ENCODE data around the gene VSIG10. TPM values are rescaled to one million over a fixed set of nuclear protein-coding genes. Genes with fewer than 3 reads are reported as not detected.

Gene VSIG10, protein sequence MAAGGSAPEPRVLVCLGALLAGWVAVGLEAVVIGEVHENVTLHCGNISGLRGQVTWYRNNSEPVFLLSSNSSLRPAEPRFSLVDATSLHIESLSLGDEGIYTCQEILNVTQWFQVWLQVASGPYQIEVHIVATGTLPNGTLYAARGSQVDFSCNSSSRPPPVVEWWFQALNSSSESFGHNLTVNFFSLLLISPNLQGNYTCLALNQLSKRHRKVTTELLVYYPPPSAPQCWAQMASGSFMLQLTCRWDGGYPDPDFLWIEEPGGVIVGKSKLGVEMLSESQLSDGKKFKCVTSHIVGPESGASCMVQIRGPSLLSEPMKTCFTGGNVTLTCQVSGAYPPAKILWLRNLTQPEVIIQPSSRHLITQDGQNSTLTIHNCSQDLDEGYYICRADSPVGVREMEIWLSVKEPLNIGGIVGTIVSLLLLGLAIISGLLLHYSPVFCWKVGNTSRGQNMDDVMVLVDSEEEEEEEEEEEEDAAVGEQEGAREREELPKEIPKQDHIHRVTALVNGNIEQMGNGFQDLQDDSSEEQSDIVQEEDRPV
- total RNA-seq = 17.7 and 20.5 TPM in 2 replicates

DNA sequence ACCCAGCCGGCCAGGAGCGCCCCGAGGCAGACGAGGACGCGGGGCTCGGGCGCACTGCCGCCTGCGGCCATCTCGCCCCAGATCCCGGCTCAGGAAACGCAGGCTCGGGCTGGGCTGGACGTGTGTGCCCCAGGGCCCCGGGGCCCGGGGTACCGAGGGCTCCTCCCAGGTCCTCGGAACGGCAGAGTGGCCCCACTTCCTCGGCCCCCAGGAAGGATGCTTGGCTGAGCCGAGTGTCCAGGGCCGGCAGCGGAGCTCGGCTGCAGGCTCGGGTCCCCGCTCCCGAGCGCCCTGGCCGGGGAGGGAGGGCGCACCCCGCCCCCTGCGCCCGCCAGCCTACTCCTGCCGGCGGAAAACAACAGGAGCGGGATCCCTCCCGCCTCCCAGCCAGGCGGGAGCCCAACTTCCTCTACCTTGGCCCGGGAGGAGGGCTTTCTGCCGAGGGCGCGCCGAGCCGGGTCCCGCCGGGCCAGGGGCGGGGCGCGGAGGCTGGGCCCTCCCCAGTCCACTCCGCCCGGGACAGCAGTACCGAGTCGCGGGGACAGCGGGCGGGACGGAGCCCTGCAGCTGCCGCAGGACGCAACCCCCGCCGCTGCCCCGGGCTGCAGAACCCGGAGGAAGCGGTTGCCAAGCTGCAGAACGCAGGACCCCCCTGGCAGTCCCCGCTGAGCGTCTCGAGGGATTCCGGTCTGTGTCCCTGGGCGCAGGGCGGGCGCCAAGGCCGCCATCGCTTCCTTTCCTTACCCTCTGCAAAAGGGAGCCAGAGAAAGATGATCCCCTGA lies at the start of gene VSIG10:
TSS of gene VSIG10 (minus strand) at position 411 of the 782 bp plus-strand sequence. CDS start at position 71, 340 bp downstream.

GRCh38 chr12:118135788-118136558 lies 32.2 kb upstream of the VSIG10 start, which contains the start of gene PEBP1:
Gene PEBP1, plus strand, starts transcription at chr12:118136124. Its CDS starts 86 bp downstream, at chr12:118136210.

DNA sequence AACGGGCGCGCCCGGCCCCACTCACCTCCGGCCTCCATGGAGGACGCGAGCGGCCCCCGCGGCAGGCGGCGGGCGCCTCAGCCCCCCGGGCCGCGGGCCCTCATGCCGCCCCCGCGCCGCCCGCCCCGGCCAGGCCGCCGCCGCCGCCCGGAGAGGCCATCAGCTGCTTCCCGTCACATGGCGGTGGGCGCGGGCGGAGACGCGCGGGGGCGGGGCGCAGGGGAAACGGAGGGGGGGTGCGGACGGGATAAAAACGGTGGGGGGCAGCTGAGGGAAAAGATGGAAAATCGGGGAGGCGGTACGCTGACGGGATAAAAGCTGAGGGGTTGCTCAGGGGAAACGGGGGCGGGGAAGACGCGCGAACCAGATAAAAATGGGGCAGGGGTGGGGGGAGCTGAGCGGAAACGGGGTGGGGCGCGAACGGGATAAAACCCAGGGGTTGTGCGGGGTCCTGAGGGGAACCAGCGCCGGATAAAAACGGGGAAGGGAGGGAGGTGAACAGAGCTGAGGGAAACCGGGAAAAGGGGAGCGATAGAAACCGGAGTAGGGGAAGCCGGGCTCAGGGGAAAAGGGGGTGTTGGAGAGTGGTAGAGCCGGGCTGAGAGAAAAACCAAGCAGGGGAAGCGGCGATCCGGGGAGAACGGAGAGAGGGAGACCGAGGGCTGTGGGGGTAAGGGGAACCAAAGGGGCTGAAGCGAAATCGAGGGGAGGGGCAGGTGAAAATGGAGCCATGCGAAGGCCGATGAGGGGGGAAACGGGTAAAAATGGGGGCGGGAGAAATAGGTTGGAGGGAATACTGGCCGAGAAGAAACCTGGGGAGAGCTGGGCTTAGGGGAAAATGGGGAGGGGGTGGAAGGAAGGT lies 42.6 kb downstream of the VSIG10 start, which contains the start of gene WSB2:
TSS of gene WSB2 (minus strand) at position 169 of the 862 bp plus-strand sequence. CDS start at position 38, 131 bp downstream.

DNA sequence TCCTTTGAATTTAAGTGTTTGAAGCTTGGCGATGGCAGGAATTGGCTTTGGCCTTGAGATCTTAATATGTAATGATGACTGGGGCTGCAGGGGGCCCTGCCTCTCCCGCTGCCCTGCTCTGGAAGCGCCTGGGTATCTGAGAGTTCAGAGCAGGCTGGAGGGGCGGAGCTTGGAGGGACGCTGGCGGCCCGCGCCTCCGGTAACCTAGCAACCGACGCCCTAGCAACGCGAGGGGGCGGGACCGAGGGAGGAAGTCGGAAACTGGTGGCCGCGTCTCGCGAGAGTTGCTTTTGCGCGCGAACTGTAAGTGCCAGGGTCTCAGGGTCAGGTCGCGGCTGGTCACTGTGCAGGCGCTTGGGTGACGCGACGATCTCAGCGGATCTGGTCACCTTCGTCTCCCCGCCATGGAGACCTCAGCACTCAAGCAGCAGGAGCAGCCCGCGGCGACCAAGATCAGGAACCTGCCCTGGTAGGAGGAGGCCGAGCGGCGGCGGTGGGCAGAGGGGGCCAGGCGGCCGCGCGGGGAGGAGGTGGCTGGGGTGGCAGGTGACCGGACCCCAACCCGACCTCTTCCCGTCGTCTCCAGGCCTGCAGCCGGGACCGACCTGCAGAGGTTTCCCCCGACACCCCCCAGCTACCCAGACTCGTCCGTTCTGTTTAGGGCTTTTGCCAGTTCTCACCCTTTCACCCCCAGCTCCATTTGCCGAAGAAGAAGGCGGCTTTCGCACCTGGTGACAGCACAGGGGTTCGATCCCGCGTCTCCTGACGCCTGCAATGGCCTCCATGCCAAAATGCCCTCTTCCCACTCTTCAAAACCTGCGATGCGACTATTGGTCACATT lies 87.2 kb downstream of the VSIG10 start, which contains the start of gene RFC5:
TSS of gene RFC5 (plus strand) at position 280 of the 841 bp plus-strand sequence. CDS start at position 405, 125 bp downstream.

Other genes starting within 250 kb of the VSIG10 start
- gene KSR2, start 135.0 kb downstream of the VSIG10 start, total RNA-seq = 0.33 and 0.63 TPM in 2 replicates
- gene RFC5, start 87.3 kb downstream of the VSIG10 start, total RNA-seq = 14.5 and 50.0 TPM in 2 replicates
- 105 and 129 TPM in 2 replicates for gene WSB2, start 42.8 kb downstream of the VSIG10 start, total RNA-seq
- 203 and 205 TPM in 2 replicates for gene PEBP1, start 32.1 kb upstream of the VSIG10 start, total RNA-seq